H1 (cell line): ENCODE data around the gene ST6GALNAC3. TPM values are rescaled to one million over a fixed set of nuclear protein-coding genes. Genes with fewer than 3 reads are reported as not detected.

Experiments
- CBX5 ChIP-seq: fragments of 300-800, 300-1000 bp; sonication (generic); IDR thresholded peaks from 2 replicates; pipeline ENCODE4 v1.7.1; 2016; ENCODE audit warnings: antibody characterized with exemption, low read length, low read depth
- CEBPB ChIP-seq: IDR thresholded peaks from 2 replicates; pipeline ENCODE4 v1.6.1; 2012; ENCODE audit warnings: low read depth, low read length
- RNF2 ChIP-seq: fragments of 200-900, 300-1000 bp; sonication (generic); IDR thresholded peaks from 2 replicates; pipeline ENCODE4 v1.7.1; 2016; ENCODE audit warnings: borderline replicate concordance, low read depth, mild to moderate bottlenecking, antibody characterized with exemption, low read length; ENCODE audit not compliant: poor library complexity, severe bottlenecking; ENCODE audit errors: missing control alignments
- SIRT6 ChIP-seq: IDR thresholded peaks from one replicate; pipeline ENCODE4 v1.7.1; 2012; ENCODE audit warnings: low read length, inconsistent platforms
- polyA plus RNA-seq, 7 experiments: library from polyadenylated mRNA; depleted of rRNA in 3 of 7; stranded (reverse) in 5 of 7; unstranded in 2 of 7; fragments of >200 nt in 5 of 7; fragments of 200-250 nt in 2 of 7; gene quantifications; 1 replicate in 5 of 7; 2 replicates in 1 of 7; 4 replicates in 1 of 7; pipeline versions ENCODE4 v1.2.1 to v1.2.3, GENCODE V29; 2011 to 2013; ENCODE audit warnings: missing spikeins in 2 of 7, mixed read lengths in 2 of 7
- total RNA-seq: library from RNA; stranded (reverse); fragmentation: NEBNext Ultra II Directional; extraction: Animal tissue kit (Norgen Biotek cat#: 25700); gene quantifications from 2 replicates; pipeline ENCODE4 v1.2.1, GENCODE V29; 2021
- TF ChIP-seq, protein P1 (sequence below): fragments of 300-600 bp; sonication (generic); IDR thresholded peaks from 2 replicates; pipeline ENCODE4 v1.7.1; 2012; ENCODE audit warnings: low read length, moderate library complexity, mild to moderate bottlenecking, inconsistent platforms; ENCODE audit not compliant: insufficient replicate concordance

The ST6GALNAC3 gene
- total and polyA plus RNA-seq, 2 of the 8 experiments (the other 6 are each of a cell fraction or from before 2014, with no cell fraction given) = 4.9 to 19.0 TPM

DNA sequence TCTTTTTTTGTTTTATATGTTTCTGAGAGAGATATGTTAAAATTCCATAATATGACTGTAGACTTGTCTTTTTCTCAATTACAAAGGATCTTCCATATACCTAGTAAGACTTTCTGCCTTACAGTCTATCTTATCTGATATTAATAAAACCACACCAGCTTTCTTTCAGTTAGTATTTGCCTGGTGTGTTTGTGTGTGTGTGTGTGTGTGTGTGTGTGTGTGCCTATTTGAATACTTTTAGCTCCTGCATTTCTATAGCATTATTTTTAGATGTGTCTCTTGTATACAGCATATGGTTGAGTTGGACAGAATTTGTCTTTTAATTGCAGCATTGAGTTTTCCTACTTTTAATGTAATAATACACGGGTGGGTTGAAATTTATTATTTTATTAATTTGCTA lies 27.5 kb downstream of the ST6GALNAC3 start (continued):
- TF ChIP-seq, protein P1, sequence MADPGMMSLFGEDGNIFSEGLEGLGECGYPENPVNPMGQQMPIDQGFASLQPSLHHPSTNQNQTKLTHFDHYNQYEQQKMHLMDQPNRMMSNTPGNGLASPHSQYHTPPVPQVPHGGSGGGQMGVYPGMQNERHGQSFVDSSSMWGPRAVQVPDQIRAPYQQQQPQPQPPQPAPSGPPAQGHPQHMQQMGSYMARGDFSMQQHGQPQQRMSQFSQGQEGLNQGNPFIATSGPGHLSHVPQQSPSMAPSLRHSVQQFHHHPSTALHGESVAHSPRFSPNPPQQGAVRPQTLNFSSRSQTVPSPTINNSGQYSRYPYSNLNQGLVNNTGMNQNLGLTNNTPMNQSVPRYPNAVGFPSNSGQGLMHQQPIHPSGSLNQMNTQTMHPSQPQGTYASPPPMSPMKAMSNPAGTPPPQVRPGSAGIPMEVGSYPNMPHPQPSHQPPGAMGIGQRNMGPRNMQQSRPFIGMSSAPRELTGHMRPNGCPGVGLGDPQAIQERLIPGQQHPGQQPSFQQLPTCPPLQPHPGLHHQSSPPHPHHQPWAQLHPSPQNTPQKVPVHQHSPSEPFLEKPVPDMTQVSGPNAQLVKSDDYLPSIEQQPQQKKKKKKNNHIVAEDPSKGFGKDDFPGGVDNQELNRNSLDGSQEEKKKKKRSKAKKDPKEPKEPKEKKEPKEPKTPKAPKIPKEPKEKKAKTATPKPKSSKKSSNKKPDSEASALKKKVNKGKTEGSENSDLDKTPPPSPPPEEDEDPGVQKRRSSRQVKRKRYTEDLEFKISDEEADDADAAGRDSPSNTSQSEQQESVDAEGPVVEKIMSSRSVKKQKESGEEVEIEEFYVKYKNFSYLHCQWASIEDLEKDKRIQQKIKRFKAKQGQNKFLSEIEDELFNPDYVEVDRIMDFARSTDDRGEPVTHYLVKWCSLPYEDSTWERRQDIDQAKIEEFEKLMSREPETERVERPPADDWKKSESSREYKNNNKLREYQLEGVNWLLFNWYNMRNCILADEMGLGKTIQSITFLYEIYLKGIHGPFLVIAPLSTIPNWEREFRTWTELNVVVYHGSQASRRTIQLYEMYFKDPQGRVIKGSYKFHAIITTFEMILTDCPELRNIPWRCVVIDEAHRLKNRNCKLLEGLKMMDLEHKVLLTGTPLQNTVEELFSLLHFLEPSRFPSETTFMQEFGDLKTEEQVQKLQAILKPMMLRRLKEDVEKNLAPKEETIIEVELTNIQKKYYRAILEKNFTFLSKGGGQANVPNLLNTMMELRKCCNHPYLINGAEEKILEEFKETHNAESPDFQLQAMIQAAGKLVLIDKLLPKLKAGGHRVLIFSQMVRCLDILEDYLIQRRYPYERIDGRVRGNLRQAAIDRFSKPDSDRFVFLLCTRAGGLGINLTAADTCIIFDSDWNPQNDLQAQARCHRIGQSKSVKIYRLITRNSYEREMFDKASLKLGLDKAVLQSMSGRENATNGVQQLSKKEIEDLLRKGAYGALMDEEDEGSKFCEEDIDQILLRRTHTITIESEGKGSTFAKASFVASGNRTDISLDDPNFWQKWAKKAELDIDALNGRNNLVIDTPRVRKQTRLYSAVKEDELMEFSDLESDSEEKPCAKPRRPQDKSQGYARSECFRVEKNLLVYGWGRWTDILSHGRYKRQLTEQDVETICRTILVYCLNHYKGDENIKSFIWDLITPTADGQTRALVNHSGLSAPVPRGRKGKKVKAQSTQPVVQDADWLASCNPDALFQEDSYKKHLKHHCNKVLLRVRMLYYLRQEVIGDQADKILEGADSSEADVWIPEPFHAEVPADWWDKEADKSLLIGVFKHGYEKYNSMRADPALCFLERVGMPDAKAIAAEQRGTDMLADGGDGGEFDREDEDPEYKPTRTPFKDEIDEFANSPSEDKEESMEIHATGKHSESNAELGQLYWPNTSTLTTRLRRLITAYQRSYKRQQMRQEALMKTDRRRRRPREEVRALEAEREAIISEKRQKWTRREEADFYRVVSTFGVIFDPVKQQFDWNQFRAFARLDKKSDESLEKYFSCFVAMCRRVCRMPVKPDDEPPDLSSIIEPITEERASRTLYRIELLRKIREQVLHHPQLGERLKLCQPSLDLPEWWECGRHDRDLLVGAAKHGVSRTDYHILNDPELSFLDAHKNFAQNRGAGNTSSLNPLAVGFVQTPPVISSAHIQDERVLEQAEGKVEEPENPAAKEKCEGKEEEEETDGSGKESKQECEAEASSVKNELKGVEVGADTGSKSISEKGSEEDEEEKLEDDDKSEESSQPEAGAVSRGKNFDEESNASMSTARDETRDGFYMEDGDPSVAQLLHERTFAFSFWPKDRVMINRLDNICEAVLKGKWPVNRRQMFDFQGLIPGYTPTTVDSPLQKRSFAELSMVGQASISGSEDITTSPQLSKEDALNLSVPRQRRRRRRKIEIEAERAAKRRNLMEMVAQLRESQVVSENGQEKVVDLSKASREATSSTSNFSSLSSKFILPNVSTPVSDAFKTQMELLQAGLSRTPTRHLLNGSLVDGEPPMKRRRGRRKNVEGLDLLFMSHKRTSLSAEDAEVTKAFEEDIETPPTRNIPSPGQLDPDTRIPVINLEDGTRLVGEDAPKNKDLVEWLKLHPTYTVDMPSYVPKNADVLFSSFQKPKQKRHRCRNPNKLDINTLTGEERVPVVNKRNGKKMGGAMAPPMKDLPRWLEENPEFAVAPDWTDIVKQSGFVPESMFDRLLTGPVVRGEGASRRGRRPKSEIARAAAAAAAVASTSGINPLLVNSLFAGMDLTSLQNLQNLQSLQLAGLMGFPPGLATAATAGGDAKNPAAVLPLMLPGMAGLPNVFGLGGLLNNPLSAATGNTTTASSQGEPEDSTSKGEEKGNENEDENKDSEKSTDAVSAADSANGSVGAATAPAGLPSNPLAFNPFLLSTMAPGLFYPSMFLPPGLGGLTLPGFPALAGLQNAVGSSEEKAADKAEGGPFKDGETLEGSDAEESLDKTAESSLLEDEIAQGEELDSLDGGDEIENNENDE = no peak
- TF ChIP-seq SIRT6 (no peak), RNF2 (no peak), CBX5 (no peak), CEBPB (no peak)
